Epithelial cell of proximal tubule (primary cell): ENCODE data around the gene MYH10. TPM values are rescaled to one million over a fixed set of nuclear protein-coding genes. Genes with fewer than 3 reads are reported as not detected.

ENCODE experiments used
- DNase-seq: peaks from one replicate; pipeline ENCODE4 v3.0.0-alpha.2; 2011; ENCODE audit warnings: low read depth
- H3K4me3 ChIP-seq: 2 replicates; pipeline ENCODE4 v1.5.1; 2011; ENCODE audit warnings: low read depth, mild to moderate bottlenecking, low read length
- total RNA-seq: library from RNA; depleted of rRNA; stranded (reverse); fragments of >200 nt; gene quantifications from 2 replicates; pipeline ENCODE4 v1.2.3, GENCODE V29; 2015
- TF ChIP-seq, protein P1 (sequence below): conservative IDR thresholded peaks from 2 replicates; pipeline ENCODE4 v1.5.1; 2012; ENCODE audit warnings: low read depth, mild to moderate bottlenecking, low read length

Gene MYH10
- total RNA-seq, 1 donor from 2014 or later = 71.1 TPM

DNA sequence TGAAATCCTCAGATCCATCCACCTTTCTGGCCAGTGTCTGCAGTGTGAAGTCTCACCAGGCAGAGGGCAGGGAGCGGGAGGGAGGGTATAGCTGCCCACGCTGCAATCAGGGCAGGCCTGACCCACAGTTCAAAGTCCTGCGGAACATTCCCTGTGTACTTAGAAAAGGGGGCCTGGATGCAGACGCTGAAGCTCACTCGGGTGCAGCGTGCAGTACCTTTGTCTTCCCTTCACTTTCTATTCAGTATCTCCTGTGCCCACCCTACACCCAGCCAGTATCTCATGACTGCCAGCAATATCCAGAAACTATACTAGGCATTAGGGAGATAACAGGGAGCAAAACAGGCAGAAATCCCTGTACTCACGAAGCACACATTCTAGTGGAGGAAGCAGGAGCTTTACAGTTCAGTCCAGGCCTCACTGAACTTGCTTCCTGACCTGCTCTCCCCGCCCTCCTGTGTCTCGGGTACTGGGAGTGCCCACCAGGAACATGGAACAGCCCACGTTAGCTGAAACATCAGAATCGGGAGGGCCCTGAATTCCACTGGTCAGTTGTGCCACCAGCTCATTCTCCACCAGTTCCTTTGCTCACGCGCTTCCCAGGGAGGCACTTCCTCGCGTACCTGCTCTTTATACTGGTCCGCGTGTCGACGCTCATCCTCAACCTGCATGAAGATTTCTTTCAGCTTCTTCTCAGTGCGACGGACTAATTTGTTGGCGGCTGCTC lies 152.6 kb downstream of the MYH10 start:
- H3K4me3 ChIP-seq = no peak overlapping the region
- DNase-seq = no peak
- TF ChIP-seq, protein P1, sequence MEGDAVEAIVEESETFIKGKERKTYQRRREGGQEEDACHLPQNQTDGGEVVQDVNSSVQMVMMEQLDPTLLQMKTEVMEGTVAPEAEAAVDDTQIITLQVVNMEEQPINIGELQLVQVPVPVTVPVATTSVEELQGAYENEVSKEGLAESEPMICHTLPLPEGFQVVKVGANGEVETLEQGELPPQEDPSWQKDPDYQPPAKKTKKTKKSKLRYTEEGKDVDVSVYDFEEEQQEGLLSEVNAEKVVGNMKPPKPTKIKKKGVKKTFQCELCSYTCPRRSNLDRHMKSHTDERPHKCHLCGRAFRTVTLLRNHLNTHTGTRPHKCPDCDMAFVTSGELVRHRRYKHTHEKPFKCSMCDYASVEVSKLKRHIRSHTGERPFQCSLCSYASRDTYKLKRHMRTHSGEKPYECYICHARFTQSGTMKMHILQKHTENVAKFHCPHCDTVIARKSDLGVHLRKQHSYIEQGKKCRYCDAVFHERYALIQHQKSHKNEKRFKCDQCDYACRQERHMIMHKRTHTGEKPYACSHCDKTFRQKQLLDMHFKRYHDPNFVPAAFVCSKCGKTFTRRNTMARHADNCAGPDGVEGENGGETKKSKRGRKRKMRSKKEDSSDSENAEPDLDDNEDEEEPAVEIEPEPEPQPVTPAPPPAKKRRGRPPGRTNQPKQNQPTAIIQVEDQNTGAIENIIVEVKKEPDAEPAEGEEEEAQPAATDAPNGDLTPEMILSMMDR = no peak

DNA sequence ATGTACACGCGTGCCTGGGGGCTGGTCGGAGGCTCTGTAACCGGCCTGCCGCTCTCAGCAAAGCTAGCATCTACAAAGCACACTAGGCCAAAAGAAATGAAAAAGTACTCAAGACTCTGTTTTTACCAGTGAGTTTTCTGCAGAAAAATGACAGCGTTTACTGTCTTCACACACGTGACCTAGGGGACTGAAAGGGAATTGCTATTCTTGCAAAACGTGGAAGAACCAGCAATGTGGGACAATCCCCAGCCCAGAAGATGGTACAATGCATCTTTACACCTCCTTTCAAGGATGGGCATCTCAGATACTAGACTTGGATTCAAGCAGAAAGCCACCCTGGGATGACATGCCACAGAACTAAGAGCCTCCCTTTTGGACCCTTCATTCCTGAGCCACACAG lies 153.4 kb downstream of the MYH10 start:
- TF ChIP-seq, protein P1 = no peak
- no peak overlapping the region for H3K4me3 ChIP-seq
- DNase-seq = no peak

DNA sequence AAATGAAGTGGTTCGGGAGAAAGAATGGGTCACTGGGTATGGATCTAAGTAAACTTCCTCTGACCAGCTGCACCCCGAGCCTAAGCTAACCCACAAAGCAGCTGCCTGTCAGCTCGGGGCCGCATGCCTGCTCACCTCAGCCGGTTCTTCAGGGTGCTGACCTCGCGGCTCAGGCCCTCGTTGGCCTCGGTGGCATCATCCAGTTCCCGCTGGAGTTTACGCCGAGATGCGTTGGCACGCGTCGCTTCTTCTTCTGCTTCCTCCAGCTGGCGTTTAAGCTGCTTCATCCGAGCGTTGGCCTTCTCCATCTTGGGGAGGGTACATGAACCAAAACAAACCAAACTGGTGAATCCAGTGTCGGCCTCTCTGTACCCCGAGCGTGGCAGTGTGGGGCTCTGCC lies 153.8 kb downstream of the MYH10 start:
- DNase-seq = no peak
- TF ChIP-seq, protein P1 = no peak
- H3K4me3 ChIP-seq = no peak overlapping the region

DNA sequence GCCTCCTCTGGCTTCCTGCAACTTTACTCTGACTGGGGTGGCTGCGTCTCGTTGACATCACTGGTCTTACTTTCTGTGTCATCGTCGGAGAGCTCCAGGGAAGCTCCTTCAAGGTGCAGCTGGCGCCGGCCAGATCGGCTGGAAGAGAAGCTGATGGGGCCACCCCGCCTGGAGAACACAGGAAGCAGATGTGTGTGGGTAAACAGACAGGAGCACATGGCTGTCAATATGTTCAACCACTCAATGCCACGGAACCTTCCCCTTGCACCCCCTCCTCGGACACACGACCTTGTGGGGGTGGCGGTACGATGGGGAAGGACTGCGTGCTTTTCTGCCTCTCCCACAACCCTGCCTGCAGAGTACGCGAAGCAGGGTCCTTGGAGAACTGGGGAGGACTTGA lies 154.7 kb downstream of the MYH10 start:
- H3K4me3 ChIP-seq = no peak overlapping the region
- DNase-seq = no peak
- TF ChIP-seq, protein P1 = no peak

DNA sequence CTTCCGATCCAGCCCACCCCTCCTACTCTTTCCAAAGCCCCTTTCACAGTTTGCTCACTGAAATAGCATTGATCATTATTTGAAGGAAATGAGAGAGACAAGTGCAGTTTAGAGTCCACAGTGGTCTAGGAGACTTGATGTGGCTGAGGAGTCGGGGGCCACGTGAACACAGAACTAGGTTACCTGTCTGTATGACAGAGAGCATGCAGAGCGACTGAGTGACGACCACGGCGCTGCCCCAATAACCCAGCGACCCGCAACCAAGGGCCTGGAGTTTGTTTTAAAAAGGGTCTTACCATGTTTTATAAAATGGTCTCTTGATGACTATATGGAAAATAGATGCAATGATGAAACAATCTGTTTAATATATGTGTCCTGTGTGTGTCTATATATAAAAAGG lies 155.3 kb downstream of the MYH10 start:
- H3K4me3 ChIP-seq = no peak overlapping the region
- no peak for DNase-seq
- TF ChIP-seq, protein P1 = no peak

DNA sequence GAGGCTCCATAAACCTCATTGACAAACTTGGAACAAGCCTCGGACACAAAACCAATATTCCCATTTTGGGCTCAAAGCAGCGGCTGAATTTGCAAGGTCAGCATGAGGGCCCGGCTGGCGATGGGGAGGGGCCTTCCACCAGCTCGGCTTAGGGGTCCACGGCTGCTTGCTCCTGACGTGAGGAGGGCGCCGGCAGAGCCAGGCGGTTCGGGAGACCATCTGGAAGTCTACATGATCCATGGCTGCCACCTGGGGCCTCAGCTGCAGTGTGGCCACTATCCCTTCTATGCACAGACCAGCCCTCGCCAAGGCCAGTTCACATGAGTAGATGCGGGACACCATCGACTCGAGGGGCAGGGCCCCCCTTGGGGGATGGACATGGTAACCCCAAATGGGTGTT lies 155.7 kb downstream of the MYH10 start:
- DNase-seq = no peak

More for the DNA sequence above, 155.7 kb downstream of the MYH10 start:
- H3K4me3 ChIP-seq = no peak overlapping the region
- TF ChIP-seq, protein P1 = no peak
